Breast epithelium (tissue), 4 donors: ENCODE results near the gene NECAB3. TPM values are rescaled to one million over a fixed set of nuclear protein-coding genes. Genes with fewer than 3 reads are reported as not detected.

ENCODE experiments used
- DNase-seq, 2 donors: peaks; one replicate each; pipeline ENCODE4 v3.0.0-alpha.2; 2019; ENCODE audit warnings: low spot score in 2 of 2
- H3K27ac ChIP-seq, 2 donors: fragments of 200-600 bp; sonication (generic) in 1 of 2; one replicate each; pipeline ENCODE4 v1.5.1; 2016 to 2019; ENCODE audit warnings: mild to moderate bottlenecking in 1 of 2
- H3K27me3 ChIP-seq, 2 donors: fragments of 200-600 bp; sonication (generic) in 1 of 2; one replicate each; pipeline versions ENCODE4 v1.5.1 to v1.6.0; 2017 to 2019; ENCODE audit warnings: control low read depth in 1 of 2, mild to moderate bottlenecking in 1 of 2
- H3K36me3 ChIP-seq: fragments of 200-600 bp; one replicate; pipeline ENCODE4 v1.5.1; 2019
- H3K4me1 ChIP-seq, 2 donors: fragments of 200-600 bp; sonication (generic); one replicate each; pipeline ENCODE4 v1.5.1; 2016 to 2019; ENCODE audit warnings: control low read depth in 1 of 2
- H3K4me3 ChIP-seq, 3 donors: fragments of 200-600 bp; sonication (generic); 1 replicate in 2 of 3; 2 replicates in 1 of 3; pipeline ENCODE4 v1.5.1; 2016 to 2019; ENCODE audit warnings: mild to moderate bottlenecking in 3 of 3, moderate library complexity in 2 of 3
- H3K9me3 ChIP-seq, 2 donors: fragments of 200-600 bp; sonication (generic) in 1 of 2; one replicate each; pipeline ENCODE4 v1.5.1; 2016 to 2019; ENCODE audit warnings: control low read depth in 1 of 2
- POLR2A ChIP-seq: fragments of 450-650 bp; IDR thresholded peaks from one replicate; pipeline ENCODE4 v1.6.1; 2016; ENCODE audit warnings: antibody characterized with exemption, mild to moderate bottlenecking, moderate library complexity
- POLR2AphosphoS5 ChIP-seq, 3 donors: sonication (generic); formaldehyde crosslinking; IDR thresholded peaks; one replicate each; pipeline ENCODE4 v1.6.1; 2017; ENCODE audit warnings: antibody characterized with exemption in 3 of 3
- intact Hi-C: fragments of 100-400 bp; cut with DNase I; formaldehyde crosslinking; loops from one replicate; pipeline ENCODE4 v1.15.1; 2023; ENCODE audit warnings: low total_unique reads
- total RNA-seq, 3 donors: library from RNA; depleted of rRNA; stranded (reverse); fragments of >200 nt; gene quantifications; one replicate each; pipeline ENCODE4 v1.1.0, GENCODE V29; 2016
- TF ChIP-seq, protein P1 (sequence below), 3 donors: fragments of 450-650 bp; IDR thresholded peaks; one replicate each; pipeline ENCODE4 v1.5.1; 2016 to 2017; ENCODE audit warnings: antibody characterized with exemption in 3 of 3, mild to moderate bottlenecking in 3 of 3, moderate library complexity in 3 of 3

Gene NECAB3, protein sequence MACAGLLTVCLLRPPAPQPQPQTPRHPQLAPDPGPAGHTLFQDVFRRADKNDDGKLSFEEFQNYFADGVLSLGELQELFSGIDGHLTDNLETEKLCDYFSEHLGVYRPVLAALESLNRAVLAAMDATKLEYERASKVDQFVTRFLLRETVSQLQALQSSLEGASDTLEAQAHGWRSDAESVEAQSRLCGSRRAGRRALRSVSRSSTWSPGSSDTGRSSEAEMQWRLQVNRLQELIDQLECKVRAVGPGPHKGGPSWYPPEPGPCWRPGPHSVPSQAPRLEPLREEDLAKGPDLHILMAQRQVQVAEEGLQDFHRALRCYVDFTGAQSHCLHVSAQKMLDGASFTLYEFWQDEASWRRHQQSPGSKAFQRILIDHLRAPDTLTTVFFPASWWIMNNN
- 10 to 100 TPM; 23.4 to 37.3 (median 28.5) TPM for total RNA-seq

DNA sequence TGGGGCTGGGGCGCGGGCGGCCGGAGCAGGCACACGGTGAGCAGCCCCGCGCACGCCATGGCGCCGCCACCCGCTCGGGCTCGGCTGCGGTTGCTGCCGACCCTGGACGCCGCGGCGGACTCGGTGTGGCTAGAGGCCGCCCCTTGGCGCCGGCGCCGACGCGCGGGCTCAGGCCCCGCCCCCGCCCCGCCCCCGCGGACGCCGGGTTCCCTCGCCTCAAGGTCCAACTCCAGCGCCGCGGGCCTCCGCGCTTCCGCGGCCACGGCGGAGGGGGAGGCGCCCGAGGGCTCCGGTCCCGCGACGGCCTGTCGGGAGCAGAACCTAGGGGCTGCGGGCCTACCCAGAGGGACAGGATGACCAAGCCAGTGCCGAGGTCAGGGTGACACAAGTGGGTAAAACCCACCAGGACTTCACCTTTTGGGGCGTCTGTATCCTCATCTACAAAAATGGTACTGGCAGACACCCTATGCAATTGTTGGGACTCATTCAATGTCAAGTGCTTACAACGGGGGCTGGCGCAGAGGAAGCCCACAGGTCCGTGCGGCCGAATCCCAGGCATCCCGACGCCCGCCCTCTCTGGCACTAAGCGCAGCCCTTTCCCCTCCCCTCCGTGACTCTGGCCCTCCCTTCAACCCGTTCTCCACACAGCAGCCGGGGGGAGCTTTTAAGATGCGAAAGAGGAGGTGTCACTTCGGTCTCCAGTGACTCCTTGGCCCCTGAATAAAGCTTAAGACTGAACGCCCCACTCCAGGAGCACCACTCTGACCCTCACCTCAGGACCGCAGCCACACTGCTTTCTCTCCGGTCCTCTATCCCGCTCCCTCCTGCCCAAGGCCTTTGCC, at the start of gene NECAB3:
NECAB3 (minus strand) TSS at position 135 of the 842 bp plus-strand sequence; CDS start at position 59, 76 bp downstream.
- Histone ChIP-seq H3K9me3 (no peaks in the 10 kb centered on the region), H3K27ac (peak within 1 kb of the TSS; percentile 84 to 93), H3K36me3 (no peaks in the 10 kb centered on the region), H3K4me1 (peaks cover 0 to 4% of the 10 kb centered on the region in 2 donors), H3K4me3 (peak within 1 kb of the TSS; percentile 67 to 78 (median 73)), H3K27me3 (no peaks in the 10 kb centered on the region)
- intact Hi-C loops, result loop anchor here (2.0 kb wide), 1 partner anchor 60 kb away; no protein-coding TSS in a partner anchor
- DNase-seq, result peak in 1 of 2 donors; percentile 74
- TF ChIP-seq, protein P1, sequence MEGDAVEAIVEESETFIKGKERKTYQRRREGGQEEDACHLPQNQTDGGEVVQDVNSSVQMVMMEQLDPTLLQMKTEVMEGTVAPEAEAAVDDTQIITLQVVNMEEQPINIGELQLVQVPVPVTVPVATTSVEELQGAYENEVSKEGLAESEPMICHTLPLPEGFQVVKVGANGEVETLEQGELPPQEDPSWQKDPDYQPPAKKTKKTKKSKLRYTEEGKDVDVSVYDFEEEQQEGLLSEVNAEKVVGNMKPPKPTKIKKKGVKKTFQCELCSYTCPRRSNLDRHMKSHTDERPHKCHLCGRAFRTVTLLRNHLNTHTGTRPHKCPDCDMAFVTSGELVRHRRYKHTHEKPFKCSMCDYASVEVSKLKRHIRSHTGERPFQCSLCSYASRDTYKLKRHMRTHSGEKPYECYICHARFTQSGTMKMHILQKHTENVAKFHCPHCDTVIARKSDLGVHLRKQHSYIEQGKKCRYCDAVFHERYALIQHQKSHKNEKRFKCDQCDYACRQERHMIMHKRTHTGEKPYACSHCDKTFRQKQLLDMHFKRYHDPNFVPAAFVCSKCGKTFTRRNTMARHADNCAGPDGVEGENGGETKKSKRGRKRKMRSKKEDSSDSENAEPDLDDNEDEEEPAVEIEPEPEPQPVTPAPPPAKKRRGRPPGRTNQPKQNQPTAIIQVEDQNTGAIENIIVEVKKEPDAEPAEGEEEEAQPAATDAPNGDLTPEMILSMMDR (IDR thresholded peaks at IDR 0.05), result no peak
- TF ChIP-seq POLR2A (no peak), POLR2AphosphoS5 (IDR thresholded peaks at IDR 0.05) (no peak)

DNA sequence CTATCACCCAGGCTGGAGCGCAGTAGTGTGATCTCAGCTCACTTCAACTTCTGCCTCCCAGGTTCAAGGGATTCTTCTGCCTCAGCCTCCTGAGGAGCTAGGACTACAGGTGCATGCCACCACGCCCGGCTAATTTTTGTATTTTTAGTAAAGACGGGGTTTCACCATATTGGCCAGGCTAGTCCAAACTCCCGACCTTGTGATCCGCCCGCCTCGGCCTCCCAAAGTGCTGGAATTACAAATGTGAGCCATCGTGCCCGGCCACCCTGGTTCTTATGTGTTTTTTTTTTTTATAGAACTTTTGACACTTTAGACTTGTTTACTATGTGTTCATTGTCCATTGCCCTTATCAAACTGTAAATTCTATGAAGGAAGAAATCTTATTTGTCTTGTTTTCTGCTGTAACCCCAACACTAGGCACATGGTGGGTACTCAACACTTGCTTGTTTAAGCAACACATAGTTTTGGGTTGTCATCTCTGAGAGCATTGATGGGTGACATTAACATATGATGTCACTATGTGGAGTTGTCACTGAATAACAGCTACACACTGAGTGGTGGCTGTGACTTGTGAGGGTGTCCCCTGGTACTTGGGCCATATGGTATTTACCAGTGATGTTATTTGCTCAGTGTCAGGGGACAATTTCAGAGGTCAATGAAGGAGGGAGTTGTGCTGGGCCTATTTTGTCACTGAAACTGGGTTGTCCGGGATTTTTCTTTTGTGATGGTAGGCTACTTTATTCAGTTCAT, 47.3 kb upstream of the NECAB3 start:
- intact Hi-C loops, result no loop called here

DNA sequence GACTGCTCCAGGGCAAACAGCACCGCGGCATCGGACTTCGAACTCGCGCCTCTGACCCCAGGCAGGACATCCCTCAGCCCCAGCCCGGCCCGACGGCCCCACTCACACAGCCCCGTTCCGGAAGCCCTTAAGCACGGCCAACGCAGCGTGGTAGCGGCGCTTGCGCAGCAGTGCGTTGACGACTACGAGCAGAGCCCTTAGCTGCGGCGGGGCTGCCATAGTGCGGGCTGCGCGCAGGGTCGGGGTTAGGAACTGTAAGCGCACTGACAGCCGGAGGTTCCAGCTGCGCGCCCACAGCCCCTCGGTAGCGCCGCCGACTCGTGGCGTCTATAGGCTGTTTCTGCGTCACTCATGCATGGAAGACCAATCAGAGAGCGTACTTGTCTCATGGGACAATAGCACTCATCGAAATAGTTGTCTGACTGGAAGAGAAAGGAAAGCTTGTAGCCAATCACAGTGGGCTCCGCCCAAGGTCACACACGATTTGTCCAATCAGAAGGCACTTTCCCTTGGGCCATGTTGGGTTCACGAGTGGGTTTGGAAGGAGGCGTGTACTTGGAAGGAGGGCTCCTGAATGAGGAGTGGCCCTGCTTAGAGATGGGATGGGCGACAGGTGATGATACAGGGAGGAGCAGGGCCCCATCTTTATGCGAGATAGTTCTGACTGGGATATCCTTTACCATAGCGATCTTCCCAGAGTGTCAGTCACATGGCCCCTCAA, 45.9 kb upstream of the NECAB3 start, which contains the start of gene PXMP4:
PXMP4 (minus strand) TSS at position 322 of the 721 bp plus-strand sequence; CDS start at position 219, 103 bp downstream.
- H3K9me3 ChIP-seq, result no peaks in the 10 kb centered on the region
- H3K36me3 ChIP-seq, result no peaks in the 10 kb centered on the region
- intact Hi-C loops, result no loop called here
- H3K27ac ChIP-seq, result peak within 1 kb of the TSS; percentile 80 to 82
- TF ChIP-seq POLR2AphosphoS5 (IDR thresholded peaks at IDR 0.05), result peak; percentile 64 to 80 (median 65)
- TF ChIP-seq, protein P1 (IDR thresholded peaks at IDR 0.05), result no peak
- peak within 1 kb of the TSS; percentile 73 to 91 (median 81) for H3K4me3 ChIP-seq
- no peaks in the 10 kb centered on the region for H3K27me3 ChIP-seq
- H3K4me1 ChIP-seq, result peaks cover 8 to 12% of the 10 kb centered on the region in 2 donors
- DNase-seq, result peak; percentile 82 to 96

More for the DNA sequence above, 47.3 kb upstream of the NECAB3 start:
- no peak for TF ChIP-seq POLR2AphosphoS5 (IDR thresholded peaks at IDR 0.05)
- no peak for TF ChIP-seq POLR2A
- TF ChIP-seq, protein P1 (IDR thresholded peaks at IDR 0.05), result no peak
- Histone ChIP-seq H3K36me3 (no peaks in the 10 kb centered on the region), H3K4me3 (no peak overlapping the region), H3K9me3 (no peaks in the 10 kb centered on the region), H3K4me1 (peaks cover 8 to 12% of the 10 kb centered on the region in 2 donors), H3K27me3 (no peaks in the 10 kb centered on the region), H3K27ac (no peak overlapping the region)
- no peak for DNase-seq

DNA sequence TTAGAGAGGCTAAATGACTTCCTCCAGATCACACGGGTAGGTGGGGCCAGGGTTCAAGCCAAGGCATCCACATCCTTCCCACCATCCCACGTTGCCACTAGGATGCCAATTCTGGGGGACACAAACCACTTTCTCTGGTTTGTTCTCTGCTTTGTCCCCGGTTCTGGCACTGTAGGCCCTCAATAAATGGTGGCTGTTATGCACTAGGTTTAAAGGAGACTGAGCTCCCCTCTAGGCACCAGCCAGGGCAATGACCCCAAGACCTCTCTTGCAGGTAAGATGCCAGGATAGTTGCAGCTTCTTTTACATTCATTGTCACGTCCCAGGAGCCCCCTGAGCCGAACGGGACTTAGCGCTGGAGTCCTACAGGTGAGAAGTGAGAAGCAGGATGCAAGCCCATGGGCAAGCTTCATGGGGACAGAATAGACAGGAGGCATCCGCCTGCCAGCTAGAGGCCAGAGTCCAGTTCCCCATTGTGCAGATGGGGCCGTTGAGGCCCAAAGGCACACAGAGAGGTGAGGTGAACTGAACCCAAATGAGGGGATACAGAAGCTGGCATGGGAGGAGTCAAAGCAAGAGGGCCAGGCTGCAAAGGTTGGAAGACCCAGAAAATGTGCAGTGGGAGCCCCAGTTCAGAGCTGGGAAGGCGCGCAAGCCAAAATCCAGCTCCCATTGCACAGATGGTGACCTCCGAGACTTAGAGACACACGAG, 45.2 kb upstream of the NECAB3 start:
- Histone ChIP-seq H3K27me3 (no peaks in the 10 kb centered on the region), H3K4me3 (peak overlapping the region; percentile 73 to 91 (median 81)), H3K9me3 (no peaks in the 10 kb centered on the region), H3K4me1 (peaks cover 8 to 12% of the 10 kb centered on the region in 2 donors), H3K27ac (peak overlapping the region; percentile 80 to 82), H3K36me3 (no peaks in the 10 kb centered on the region)
- no peak for DNase-seq
- intact Hi-C loops, result no loop called here
- TF ChIP-seq, protein P1 (IDR thresholded peaks at IDR 0.05), result no peak
- TF ChIP-seq POLR2A (no peak), POLR2AphosphoS5 (IDR thresholded peaks at IDR 0.05) (no peak)
